Measurements from ENCODE around the gene EFR3B. TPM values are rescaled to one million over a fixed set of nuclear protein-coding genes. Genes with fewer than 3 reads are reported as not detected.

EFR3B gene
- total RNA-seq, 1 donor from 2014 or later, result 2.4 TPM

DNA sequence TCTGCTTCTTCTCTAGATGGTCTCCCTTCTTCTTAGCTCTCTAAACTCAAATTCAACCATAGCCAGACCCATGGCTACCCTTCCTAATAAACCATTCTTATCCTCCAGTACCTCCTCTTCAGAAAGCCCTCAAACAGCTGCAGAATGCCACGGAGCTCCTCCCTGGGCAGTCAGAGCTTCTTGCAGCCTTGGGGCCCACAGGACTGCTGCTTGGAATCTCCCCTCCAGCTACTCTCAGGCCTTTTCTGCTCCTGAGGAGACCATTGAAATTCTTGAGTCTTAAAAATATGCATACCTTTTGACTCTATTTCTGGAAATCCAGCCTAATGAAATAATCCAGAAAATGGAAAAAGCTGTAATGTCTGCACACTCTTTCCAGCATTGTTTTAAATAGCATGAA, 30.7 kb downstream of the EFR3B start:
- Mint-ChIP-seq H3K27me3 (ENCODE audit: low read depth) (peaks cover 3% of the 10 kb centered on the region), H3K4me1 (ENCODE audit: low read depth) (peaks cover 22% of the 10 kb centered on the region), H3K36me3 (ENCODE audit: low read depth) (no peaks in the 10 kb centered on the region), H3K9me3 (ENCODE audit: low read depth) (no peaks in the 10 kb centered on the region), H3K4me3 (ENCODE audit: unreplicated experiment) (no peak overlapping the region), H3K27ac (ENCODE audit: unreplicated experiment) (no peak overlapping the region)
- DNase-seq (ENCODE audit: low spot score), result no peak
- TF ChIP-seq, protein P1, sequence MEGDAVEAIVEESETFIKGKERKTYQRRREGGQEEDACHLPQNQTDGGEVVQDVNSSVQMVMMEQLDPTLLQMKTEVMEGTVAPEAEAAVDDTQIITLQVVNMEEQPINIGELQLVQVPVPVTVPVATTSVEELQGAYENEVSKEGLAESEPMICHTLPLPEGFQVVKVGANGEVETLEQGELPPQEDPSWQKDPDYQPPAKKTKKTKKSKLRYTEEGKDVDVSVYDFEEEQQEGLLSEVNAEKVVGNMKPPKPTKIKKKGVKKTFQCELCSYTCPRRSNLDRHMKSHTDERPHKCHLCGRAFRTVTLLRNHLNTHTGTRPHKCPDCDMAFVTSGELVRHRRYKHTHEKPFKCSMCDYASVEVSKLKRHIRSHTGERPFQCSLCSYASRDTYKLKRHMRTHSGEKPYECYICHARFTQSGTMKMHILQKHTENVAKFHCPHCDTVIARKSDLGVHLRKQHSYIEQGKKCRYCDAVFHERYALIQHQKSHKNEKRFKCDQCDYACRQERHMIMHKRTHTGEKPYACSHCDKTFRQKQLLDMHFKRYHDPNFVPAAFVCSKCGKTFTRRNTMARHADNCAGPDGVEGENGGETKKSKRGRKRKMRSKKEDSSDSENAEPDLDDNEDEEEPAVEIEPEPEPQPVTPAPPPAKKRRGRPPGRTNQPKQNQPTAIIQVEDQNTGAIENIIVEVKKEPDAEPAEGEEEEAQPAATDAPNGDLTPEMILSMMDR (IDR thresholded peaks at IDR 0.05), result no peak

DNA sequence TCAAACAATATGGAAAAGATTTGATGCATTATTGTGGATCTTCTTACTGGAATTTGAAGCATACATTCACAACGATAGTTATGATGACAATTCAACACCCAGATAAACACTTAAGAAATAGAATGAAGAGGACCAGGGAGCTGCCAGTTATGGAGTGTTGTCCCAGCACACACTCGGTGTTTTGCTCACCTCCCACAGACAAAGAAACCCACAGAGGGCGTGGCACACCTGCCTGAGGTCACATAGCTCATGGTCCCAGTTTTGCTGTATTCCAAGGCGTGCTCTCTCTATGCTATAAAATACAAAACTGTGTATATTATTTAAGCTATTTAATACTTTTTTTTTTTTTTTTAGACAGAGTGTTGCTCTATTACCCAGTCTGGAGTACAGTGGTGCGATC, 31.1 kb downstream of the EFR3B start:
- H3K27ac Mint-ChIP-seq (ENCODE audit: unreplicated experiment), result no peak overlapping the region
- H3K4me3 Mint-ChIP-seq (ENCODE audit: unreplicated experiment), result no peak overlapping the region
- TF ChIP-seq, protein P1 (IDR thresholded peaks at IDR 0.05), result no peak
- peaks cover 24% of the 10 kb centered on the region for H3K4me1 Mint-ChIP-seq (ENCODE audit: low read depth)
- DNase-seq (ENCODE audit: low spot score), result no peak
- no peaks in the 10 kb centered on the region for H3K36me3 Mint-ChIP-seq (ENCODE audit: low read depth)
- H3K9me3 Mint-ChIP-seq (ENCODE audit: low read depth), result no peaks in the 10 kb centered on the region
- H3K27me3 Mint-ChIP-seq (ENCODE audit: low read depth), result peaks cover 3% of the 10 kb centered on the region

DNA sequence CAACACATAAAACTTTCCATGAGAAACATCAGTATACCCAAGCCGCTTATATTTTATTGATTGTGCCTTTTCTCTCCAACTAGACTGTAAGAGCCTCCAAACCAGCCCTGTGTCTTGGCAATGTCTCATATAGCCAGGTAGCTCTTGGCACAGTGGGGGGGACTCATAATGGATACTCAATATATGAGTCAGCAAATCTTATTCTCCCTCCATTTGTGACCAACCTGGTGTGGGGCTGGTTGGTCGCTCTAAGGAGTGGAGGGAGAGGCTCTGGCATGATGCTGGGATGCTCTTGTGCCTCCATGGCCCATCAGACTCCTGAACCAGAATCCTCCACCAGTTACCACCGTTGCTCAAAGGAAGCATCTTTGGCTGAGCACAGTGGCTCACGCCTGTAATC, 32.0 kb downstream of the EFR3B start:
- no peak for DNase-seq (ENCODE audit: low spot score)
- TF ChIP-seq, protein P1 (IDR thresholded peaks at IDR 0.05), result no peak
- H3K4me3 Mint-ChIP-seq (ENCODE audit: unreplicated experiment), result no peak overlapping the region
- H3K36me3 Mint-ChIP-seq (ENCODE audit: low read depth), result no peaks in the 10 kb centered on the region
- H3K27me3 Mint-ChIP-seq (ENCODE audit: low read depth), result peaks cover 3% of the 10 kb centered on the region
- peak overlapping the region; percentile 4 for H3K27ac Mint-ChIP-seq (ENCODE audit: unreplicated experiment)
- H3K4me1 Mint-ChIP-seq (ENCODE audit: low read depth), result peaks cover 33% of the 10 kb centered on the region
- no peaks in the 10 kb centered on the region for H3K9me3 Mint-ChIP-seq (ENCODE audit: low read depth)

DNA sequence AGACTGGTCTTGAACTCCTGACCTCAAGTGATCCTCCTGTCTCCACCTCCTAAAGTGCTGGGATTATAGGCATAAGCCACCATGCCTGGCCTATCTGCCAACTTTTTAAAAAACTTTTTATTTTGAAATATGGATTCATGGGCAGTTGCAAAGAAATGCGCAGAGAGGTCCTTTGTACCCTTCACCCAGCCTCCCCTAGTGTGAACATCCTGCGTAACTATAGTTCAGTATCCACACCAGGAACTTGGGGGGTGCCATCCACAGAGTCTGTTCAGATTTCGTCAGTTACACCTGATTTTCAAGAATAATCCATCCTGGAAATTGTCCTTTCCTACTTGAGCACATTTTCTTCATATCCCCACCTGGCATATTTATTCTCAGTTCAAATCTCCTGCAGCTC, 33.0 kb downstream of the EFR3B start:
- Mint-ChIP-seq H3K27ac (ENCODE audit: unreplicated experiment) (no peak overlapping the region), H3K36me3 (ENCODE audit: low read depth) (no peaks in the 10 kb centered on the region), H3K27me3 (ENCODE audit: low read depth) (peaks cover 3% of the 10 kb centered on the region), H3K4me1 (ENCODE audit: low read depth) (peaks cover 35% of the 10 kb centered on the region), H3K4me3 (ENCODE audit: unreplicated experiment) (no peak overlapping the region), H3K9me3 (ENCODE audit: low read depth) (no peaks in the 10 kb centered on the region)
- no peak for DNase-seq (ENCODE audit: low spot score)
- TF ChIP-seq, protein P1 (IDR thresholded peaks at IDR 0.05), result no peak

DNA sequence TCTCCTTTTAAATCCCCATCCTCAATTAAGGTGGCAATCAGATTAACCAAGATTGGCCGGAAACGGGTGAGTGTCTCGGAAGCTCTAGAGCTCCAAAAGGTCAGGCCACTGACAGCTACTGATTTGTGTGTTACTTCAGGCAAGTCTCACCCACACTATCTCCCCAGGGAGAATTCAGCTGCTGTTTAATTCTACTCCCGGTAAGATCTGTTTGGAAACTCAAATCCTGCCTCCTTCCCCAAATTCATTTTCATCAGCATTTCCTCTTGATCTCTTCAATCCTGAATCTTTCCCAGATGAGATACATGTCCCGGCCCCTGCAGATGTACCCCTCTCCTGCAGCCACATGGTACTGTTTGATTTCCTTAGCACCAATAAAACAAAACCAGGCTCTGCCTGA, 34.9 kb downstream of the EFR3B start:
- DNase-seq (ENCODE audit: low spot score), result no peak
- Mint-ChIP-seq H3K4me3 (ENCODE audit: unreplicated experiment) (no peak overlapping the region), H3K27me3 (ENCODE audit: low read depth) (peaks cover 11% of the 10 kb centered on the region), H3K4me1 (ENCODE audit: low read depth) (peaks cover 35% of the 10 kb centered on the region), H3K9me3 (ENCODE audit: low read depth) (no peaks in the 10 kb centered on the region), H3K27ac (ENCODE audit: unreplicated experiment) (no peak overlapping the region), H3K36me3 (ENCODE audit: low read depth) (no peaks in the 10 kb centered on the region)
- TF ChIP-seq, protein P1 (IDR thresholded peaks at IDR 0.05), result no peak

Measured in chondrocyte (in vitro differentiated cells).